SKM-1 (cell line): Measurements from ENCODE around the gene HERC2.

Experiments used
- DNase-seq: peaks from one replicate; lab custom pipeline; 2025; ENCODE audit not compliant: unreplicated experiment; lab: John Stamatoyannopoulos, UW

The HERC2 gene

DNA sequence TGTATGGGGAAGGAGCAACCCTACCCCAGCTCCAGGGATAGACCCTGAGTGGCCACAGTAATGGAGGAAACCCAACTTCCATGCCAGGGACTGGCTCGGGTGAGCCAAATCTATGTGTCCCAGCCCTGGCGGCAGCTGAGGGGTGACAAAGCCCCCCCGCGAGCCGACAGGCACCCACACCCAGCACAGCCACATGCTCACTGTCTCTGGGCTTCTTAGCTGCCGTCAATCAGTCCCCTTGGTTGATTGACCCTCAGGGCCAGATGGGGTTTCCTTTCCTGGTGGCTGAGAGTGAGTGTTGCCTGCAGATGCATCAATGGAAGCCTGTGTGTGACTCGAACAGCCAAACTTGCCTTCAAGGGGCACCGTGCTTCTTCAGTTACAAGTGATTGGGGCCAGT lies 220.8 kb downstream of the HERC2 start:
- no peak for DNase-seq

DNA sequence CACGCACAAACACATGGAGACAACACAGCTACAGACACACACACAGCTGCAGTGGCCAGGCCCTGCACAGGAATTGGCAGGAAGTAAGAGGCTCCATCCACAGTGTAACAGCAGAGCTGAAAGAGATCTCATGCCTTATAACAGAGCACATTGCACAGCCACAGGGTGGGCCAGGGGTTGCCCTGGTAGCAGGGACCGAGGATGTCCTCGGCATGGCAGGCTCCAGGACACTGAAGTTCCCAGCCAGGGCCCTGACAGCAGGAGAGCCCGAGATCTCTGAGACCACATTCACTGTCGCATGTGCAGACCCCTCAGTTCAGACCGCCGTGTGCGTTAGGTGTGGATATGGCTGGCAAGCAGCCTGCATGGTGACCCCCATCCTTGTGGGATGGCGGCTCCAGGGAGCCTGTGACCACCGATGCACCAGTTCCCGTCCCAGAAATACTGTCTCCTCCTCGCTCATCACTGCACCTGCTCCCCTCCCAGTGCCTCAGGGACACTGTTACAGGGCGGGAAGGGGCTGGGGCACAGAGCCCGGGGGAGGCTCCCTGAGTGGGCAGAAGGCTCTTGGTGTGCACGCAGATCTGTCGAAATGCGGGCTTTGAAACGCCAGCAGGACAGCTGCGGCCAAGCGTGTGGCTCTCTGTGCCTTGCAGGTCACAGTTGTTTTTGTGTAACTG lies 221.3 kb downstream of the HERC2 start:
- DNase-seq, result no peak

DNA sequence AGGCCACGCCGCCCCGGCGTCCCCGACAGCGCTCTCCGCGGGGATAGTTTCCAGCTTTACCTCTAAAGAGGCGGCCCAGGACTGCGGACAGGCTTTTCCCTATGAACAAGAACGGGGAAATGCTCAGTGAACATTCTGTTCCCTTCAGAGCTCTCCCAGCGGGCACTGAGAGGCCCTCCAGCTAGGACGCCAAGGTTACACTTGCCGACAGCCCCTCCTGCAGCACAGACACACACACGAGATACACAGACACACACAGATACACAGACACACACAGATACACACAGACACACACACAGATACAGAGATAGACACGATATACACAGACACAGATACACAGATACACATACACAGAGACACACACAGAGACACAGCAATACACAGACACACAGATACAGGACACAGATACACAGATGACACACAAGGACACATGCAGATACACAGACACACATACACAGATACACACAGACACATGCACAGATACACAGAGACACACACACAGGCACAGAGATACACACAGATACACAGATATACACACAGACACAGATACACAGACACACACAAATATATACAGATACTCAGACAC lies 222.3 kb downstream of the HERC2 start:
- no peak for DNase-seq

DNA sequence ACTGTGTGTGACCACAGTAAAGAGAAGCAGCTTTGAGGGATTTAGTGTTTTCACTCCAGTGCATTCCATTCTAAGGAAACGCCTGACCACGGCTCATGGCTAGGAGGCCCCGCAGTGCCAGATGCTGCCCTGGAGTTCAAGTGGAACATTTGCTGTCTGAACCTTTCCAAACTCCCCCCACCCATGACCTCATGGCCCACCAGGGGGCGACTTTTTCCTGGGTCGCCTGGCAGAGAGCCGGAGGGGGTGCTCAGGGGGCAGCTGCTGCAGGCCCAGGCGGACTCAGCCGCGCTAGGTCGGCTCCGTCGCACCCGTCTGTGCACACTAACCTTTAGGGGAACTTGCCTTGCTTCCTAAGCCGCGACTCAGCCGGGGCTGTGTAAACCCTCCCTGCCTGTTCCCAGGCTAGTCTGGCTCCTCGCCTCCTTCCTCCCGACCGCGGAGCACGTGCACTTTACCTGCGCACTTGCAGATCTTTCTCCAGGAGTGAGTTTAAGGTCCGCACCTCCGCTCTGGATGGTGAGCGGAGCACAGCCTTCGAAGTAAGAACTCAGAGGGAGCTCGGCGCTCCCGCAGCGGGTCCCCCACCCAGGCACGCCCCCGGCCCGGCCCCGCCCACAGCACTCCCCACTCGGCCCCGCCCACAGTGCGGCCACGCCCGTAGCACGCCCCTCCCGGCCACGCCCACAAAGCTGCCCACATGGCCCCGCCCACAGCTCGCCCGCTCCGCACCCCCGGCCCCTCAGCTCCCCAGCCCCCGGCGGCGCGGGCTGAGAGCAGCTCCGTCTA lies 223.0 kb downstream of the HERC2 start, which contains the start of gene OCA2:
Gene OCA2, minus strand, starts transcription at position 550 of the 789 bp plus-strand sequence. CDS start 17,441 bp downstream, outside the sequence.
- peak; percentile 51 for DNase-seq

DNA sequence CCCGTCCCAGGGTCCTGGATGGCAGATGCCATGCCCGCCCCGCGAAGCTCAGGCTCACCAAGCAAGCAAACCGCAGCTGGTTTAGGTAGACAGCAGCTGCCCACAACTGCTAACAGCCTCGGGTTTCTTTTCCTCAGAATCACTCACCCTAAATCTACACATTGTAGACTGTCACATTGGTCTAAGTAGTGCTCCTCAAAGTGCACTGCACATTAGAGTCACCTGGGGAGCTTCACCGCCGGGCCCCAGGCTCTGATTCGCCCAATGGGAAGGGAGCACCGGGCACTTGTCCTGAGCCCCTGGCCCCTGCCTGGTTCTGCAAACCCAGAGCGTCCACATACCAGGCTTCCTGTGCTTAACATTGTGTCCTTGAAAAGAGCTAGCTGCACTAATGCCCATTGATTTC lies 223.6 kb downstream of the HERC2 start:
- DNase-seq, result no peak

DNA sequence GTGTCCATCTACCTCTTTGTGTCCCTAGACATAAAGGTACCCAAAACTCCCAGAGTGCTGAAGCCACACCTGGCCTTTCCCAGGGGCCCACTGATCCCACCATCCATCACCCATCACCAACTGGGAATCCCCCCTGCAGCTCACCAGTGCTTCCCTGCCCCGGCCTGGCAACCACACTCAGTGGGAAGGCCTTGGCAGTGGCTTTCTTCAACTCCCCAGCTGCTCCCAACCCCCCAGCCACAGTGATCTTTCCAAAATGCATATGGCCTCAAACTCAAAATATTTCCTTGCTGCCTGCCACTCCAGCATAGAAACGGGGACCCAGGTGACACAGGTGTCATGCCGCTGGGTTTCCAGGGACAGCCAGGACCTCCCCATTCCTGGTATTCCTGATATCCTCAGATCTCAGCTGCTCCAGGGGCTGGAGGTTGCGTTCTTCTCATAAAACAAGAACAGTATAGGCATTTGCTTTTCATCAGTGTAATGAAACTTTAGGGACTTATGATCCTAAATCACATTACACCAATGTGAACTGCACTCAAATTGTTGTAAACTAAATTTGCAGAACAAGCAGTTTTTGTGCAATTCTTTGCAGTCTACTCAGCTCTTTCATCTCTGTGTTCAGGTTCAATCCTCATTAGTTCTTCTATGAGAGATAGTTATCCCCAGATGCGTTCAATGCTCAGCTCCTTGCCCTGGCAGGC lies 224.2 kb downstream of the HERC2 start:
- DNase-seq, result no peak

DNA sequence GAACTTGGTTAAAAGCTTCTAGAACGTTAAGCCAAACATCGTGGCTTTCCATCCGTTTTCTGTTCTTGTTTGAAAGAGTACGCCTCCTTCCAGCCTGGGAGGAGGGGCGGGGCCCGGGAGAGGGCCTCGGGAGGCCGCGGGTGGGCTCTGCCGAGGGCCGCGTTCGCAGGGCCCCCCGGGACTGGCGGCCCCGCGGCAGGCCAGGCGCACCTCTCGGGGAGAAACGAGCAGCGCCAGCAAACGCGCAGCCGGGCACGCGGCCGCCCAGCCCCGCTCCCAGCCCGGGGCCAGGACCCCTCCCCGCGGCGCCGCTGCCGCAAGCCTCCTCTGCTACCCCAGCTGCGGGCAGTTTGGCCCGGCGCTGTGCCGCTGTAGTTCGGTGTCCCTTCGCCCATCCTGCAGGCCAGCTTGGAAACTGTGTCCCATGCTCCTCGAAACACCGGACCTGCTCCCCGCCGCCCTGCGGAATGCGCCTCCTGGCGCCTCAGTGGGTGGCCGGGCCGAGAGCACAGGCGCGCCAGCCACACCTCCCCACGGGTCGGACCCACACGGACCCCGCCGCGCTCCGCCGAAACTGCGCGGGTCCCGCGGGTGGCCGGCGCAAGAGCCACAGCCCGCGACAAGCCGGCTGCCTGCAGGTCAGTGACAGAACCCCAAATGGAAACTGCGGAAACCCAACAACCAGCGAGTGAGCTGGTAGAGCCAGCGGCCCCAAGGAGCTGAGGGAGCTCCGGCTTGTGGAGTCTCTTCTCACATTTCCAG lies 225.1 kb downstream of the HERC2 start:
- no peak for DNase-seq

DNA sequence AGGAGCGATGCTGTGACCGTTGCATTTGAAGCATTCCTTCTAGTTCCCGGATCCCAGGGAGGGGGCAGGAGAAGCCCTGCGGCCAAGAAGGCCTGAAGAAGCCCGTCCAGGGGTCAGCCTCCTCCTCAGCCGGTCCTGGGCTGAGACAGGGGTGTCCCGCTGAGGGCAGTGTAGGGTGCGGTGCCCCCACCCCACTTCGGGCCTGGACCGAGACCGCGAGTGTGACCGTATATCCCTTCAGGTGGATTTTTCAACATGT lies 225.6 kb downstream of the HERC2 start:
- DNase-seq, result no peak

DNA sequence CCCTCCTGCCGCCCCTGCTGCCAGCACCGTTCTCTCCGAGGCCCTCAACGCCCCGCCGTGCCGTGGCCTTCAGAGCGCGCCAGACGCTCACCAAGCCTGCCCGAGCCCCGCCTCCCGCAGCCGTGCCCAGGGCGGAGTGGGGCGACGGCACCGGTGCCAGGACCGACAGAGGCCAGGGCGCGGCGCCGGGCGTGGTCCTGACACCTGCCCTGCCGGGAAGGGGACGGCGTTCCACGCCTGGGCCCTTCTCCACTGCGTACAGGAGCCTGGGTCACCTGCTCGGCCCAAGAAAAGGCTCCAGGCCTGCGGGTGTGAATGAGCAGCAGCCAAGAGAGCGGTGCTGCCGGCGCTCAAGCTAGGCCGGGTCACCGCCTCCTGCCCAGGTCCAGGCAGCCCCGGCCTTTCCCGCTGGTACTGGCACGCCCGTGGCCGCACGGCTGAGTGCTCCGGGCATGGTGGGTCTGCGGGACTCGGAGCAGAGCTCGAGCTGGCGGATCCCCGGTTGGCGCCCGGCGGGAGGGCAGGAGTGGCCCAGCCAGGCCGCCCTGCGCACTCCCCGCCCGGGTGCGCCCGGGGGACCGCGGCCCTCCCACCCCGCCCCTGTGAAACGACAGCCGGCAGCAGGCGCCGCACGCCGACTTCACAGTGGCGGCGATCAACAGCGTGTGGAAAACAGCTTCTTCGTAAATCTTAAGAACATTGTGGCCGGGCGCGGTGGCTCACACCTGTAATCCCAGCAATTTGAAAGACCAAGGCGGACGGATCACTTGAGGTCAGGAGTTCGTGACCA lies 227.1 kb downstream of the HERC2 start:
- no peak for DNase-seq

DNA sequence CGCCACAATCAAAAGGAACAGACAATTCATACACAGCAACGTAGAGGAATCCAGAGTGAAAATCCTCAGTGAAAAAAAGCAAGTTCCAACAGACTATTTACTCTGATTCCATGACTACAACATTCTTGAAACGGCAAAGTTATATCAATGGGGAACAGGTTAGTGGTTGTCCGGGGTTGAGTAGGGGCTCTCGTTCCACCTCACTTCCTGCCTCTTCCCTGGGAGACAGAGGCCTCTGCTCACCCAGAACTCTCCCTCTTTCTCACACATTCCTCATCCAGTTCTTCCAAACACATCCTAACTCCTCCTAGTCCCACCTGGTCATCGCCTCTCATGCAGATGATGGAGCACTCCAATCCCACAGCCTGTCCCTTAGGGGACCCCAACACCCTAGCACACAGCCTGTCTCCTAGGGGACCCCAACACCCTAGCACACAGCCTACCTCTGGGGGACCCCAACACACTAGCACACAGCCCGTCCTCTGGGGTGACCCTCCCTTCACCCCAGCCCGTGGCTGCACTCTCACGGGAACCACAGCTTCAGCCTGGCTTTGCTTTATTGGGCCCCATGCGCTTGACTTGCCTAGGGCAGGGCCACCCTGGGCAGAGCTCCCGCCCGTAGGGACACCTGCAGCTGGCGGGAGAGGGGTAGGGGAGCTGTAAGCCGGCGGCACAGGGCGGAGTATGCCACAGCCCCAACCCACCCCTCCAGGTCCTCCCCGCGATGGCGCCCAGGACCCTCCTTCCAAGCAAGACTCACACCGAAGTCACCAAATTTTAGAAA lies 228.0 kb downstream of the HERC2 start:
- no peak for DNase-seq

DNA sequence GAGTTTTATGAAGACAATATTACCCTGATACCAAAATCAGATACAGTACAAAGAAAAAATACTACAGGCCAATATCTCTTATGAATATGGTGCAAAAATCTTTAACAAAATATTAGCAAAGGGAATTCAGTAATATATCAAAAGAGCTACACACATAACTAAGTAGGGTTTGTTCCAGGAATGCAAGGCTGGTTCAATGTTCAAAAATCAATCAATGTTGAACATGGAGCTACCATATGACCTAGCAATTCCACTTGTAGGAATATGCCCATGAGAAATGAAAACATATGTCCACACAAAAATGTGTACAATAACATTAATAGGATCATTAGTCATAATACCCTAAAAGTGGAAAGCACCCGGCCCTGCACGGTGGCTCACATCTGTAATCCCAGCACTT lies 230.7 kb downstream of the HERC2 start:
- DNase-seq, result no peak

DNA sequence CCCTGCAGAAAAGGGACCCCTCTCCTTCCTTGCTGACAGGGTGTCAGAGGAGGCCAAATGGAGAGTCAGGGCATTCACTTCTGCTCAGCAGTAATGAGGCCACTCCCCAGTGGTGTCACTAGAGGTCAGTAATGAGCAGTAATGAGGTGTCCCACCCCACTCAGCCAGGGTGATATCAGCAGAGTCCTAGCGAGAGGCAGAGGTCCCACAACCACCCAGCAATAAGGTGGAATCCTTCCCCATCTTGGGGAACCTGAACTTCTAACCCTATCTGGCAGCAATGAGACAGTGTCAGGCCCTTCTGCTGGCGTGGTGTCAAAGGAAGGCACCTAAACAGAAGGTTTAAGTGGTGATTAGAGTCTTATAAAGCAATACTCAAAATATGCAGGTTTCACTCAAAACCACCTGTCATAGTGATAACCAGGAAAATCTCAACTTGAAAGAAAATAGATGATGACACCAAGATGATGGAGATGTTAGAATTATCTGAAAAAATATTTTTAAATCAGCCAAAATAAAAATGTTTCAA lies 235.7 kb downstream of the HERC2 start:
- peak; percentile 51 for DNase-seq

DNA sequence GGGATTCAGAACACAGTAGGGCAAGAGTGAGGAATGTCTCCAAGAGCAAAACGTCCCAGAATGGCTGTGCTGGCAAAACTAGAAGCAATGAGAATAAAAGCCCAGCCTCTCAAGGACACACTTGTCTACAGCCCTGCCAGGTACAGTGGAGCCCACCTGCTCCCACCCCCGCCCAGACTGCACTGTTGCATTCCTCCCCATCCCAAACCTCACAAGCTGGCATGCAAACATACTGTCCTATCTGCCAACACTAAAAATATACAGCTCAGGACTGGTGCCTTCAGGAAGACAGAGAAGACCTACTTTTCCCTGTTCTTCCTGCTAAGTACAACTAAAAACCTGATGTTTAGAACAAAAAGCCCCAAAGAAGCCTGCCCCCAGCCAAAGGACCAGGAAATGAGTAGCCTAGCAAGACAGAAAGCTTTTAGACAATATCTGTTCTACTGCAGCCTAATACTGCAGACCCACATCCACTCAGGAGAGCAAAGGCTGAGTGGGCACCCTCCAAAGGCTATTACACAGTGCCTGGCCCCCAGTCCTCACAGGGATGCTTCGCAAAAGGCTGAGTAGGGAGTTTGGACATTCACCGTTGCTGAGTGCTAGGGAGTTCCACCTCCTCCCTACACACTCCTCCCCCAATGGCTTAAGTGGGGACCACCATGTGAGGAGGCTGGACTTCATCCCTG lies 236.3 kb downstream of the HERC2 start:
- DNase-seq, result no peak

DNA sequence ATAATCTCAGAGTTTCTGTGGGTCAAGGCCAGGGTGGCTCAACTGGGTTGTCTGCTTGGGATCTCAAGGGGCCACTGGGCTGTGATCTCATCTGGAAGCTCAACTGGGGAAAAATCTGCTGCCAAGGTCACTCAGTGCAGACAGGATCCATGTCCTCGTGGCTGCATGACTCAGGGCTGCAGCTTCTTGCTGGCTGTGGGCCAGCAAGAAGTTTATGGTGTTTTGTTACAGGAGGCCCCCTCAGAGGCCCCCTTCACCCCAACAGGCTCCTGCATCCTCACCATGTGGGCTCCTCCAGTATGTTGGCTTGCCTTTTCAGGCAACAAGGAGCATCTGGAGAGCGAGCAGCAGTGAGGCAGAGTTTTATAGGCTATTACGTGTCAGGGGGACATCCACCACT lies 237.4 kb downstream of the HERC2 start:
- DNase-seq, result no peak

DNA sequence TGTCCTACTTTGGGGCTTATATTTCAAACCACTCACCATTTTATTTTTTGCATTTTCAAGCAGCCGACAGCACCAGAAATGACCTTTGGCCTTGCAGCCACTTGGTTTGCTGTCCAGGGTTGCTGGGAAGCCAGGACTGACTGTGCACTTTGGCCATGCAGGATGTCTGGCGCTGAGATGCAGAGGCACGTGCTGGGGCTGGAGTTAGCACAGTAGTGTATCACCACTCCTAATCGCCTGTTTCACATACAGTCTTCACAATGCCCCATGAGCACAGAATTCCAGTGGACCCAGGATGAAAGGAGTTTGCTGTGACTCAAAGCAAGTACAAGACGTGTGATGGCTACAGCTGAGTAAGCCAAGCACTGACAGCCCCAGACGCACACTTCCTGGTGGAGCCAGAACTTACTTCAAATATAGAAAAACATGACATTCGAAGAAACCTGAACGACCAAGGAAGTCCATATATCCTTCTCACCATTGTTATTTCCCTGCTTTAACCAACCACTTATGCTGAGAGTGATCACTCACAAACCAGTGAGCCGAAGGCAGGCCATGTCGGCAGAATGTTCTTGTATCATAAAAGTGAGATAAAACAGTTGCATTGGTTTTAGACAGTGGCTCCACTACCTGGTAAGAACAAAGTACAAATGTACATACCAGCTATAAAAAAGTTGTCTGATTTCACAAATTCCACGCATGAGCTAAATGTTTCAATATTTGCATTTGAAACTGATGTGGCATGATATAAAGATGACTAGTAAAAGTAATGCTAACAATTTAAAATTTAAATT lies 238.9 kb downstream of the HERC2 start:
- DNase-seq, result no peak

DNA sequence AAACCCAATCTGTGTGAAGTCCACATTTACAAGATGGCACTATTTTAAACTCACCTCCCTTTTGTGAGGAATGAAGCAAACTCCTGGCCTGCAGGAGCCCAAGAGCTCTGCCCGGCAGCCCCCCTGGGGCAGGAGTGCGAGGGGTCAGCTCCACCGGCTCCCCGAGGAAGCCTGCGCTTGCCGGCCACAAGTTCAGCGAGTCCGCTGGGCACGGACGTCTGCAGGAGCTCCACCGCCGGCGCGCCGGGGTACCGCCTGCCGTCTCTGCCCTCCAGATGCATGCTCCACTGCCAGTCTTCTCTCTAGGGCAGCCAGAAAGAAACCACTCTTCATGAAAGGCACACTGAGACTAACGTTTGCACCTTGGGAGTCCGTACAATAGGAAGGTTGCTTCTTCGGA lies 240.4 kb downstream of the HERC2 start:
- no peak for DNase-seq

DNA sequence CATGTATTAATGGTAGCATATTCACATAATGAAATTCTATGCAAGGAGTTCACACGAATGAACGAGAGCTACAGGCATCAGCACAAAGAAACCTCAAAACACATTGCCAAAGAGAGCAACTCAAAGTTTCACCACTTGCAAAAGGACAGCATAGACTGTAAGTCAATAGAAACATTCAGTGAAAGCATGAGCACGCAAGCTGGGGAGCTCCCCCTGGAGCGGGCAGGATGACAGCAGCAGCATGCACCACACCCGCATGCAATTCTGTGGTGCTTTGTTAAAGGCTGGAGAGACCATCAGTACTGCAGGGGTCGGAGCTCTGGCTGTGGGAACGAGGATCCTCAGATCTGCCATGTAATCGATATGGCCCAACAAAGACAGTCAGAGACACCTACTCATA lies 241.6 kb downstream of the HERC2 start:
- DNase-seq, result no peak
